HCT116 (cell line): ENCODE measurements around the gene PPP2R2D. TPM values are rescaled to one million over a fixed set of nuclear protein-coding genes. Genes with fewer than 3 reads are reported as not detected.

Experiments
- ATAC-seq: fragments of 200-7000 bp; cut with Tn5 transposase; 2 replicates; pipeline ENCODE4 v1.9.1; 2020; ENCODE audit warnings: mild to moderate bottlenecking, moderate library complexity
- BruUV-seq: library from RNA; stranded (reverse); fragments of 400-500 nt; replicated peaks from 2 replicates; lab custom pipeline; 2021; lab: Mats Ljungman, UMichigan
- CTCF ChIA-PET: fragments of 300-600 bp; sonication (Branson Sonifier 250); formaldehyde crosslinking; loops from one replicate; lab custom pipeline; 2021; ENCODE audit warnings: antibody characterized with exemption; lab: Charles Lee
- POLR2A ChIA-PET: fragments of 300-600, 350-600 bp; sonication (Branson Sonifier 250); formaldehyde crosslinking; loops from one replicate; lab custom pipeline; 2021; ENCODE audit warnings: antibody characterized with exemption; lab: Charles Lee
- RAD21 ChIA-PET, 2 experiments: fragments of 300-600 bp; sonication (Branson Sonifier 250); formaldehyde crosslinking; loops; one replicate each; lab custom pipeline; 2023; ENCODE audit warnings: low total read pairs in 2 of 2; ENCODE audit not compliant: uncharacterized antibody in 2 of 2, unreplicated experiment in 2 of 2, low non-redundant PET in 1 of 2; lab: Charles Lee
- DNase-seq: peaks from one replicate; pipeline ENCODE4 v3.0.0-alpha.2; 2010; ENCODE audit warnings: low read depth, low spot score
- H2AFZ ChIP-seq: fragments of 200-600 bp; shearing (Covaris generic), sonication (generic); 2 replicates; pipeline ENCODE4 v1.6.1; 2017; ENCODE audit warnings: low read depth, mixed run types, mixed read lengths, antibody characterized with exemption, low read length; ENCODE audit not compliant: poor library complexity, severe bottlenecking
- H3K27ac ChIP-seq: 2 replicates; pipeline ENCODE4 v1.5.1; 2012; ENCODE audit warnings: low read depth, low read length
- H3K27me3 ChIP-seq: fragments of 200-600 bp; sonication (generic); 2 replicates; pipeline ENCODE4 v1.6.1; 2016; ENCODE audit warnings: mixed run types, low read length, mixed read lengths; ENCODE audit not compliant: insufficient read depth
- H3K36me3 ChIP-seq, 2 experiments: fragments of 200-500 bp in 1 of 2; fragments of 200-600 bp in 1 of 2; sonication (Bioruptor generic) in 1 of 2; sonication (generic) in 1 of 2; 2 replicates each; pipeline versions ENCODE4 v1.5.1 to v1.6.1; 2014 to 2016; ENCODE audit warnings: low read length in 2 of 2, inconsistent platforms in 1 of 2, mixed read lengths in 1 of 2, mixed run types in 1 of 2; ENCODE audit not compliant: insufficient read depth in 2 of 2, control insufficient read depth in 1 of 2
- H3K4me1 ChIP-seq, 2 experiments: fragments of 200-600 bp in 1 of 2; sonication (generic) in 1 of 2; 2 replicates each; pipeline versions ENCODE4 v1.5.1 to v1.6.1; 2012 to 2017; ENCODE audit warnings: low read length in 2 of 2, inconsistent platforms in 1 of 2, mild to moderate bottlenecking in 1 of 2, mixed read lengths in 1 of 2, mixed run types in 1 of 2, moderate library complexity in 1 of 2; ENCODE audit not compliant: insufficient read depth in 2 of 2, control insufficient read depth in 1 of 2
- H3K4me2 ChIP-seq: fragments of 200-600 bp; sonication (generic); 2 replicates; pipeline ENCODE4 v1.6.1; 2017; ENCODE audit warnings: mixed run types, low read length, mixed read lengths
- H3K4me3 ChIP-seq, 2 experiments: fragments of 200-600 bp in 1 of 2; sonication (generic) in 1 of 2; replicated peaks in 1 of 2; 2 replicates each; pipeline ENCODE4 v1.5.1; 2011 to 2016; ENCODE audit warnings: low read length in 2 of 2, control low read depth in 1 of 2, low read depth in 1 of 2, mild to moderate bottlenecking in 1 of 2, mixed read lengths in 1 of 2, mixed run types in 1 of 2
- H3K79me2 ChIP-seq: fragments of 200-600 bp; sonication (generic); 2 replicates; pipeline ENCODE4 v1.6.1; 2017; ENCODE audit warnings: mild to moderate bottlenecking, mixed run types, low read length, moderate library complexity, mixed read lengths; ENCODE audit not compliant: insufficient read depth
- H3K9ac ChIP-seq: fragments of 200-600 bp; sonication (generic); 2 replicates; pipeline ENCODE4 v1.6.1; 2016; ENCODE audit warnings: low read length, mixed read lengths
- H3K9me2 ChIP-seq: fragments of 200-600 bp; sonication (generic), shearing (Covaris generic); 2 replicates; pipeline ENCODE4 v1.6.1; 2017; ENCODE audit warnings: mixed run types, mild to moderate bottlenecking, moderate library complexity; ENCODE audit not compliant: insufficient read depth
- H3K9me3 ChIP-seq, 2 experiments: fragments of 200-500 bp in 1 of 2; fragments of 200-600 bp in 1 of 2; sonication (Bioruptor generic) in 1 of 2; sonication (generic) in 1 of 2; 2 replicates each; pipeline ENCODE4 v1.6.1; 2014 to 2017; ENCODE audit warnings: low read length in 2 of 2, mixed read lengths in 2 of 2, inconsistent platforms in 1 of 2, low read depth in 1 of 2, mild to moderate bottlenecking in 1 of 2, mixed run types in 1 of 2, moderate library complexity in 1 of 2; ENCODE audit not compliant: control insufficient read depth in 1 of 2, insufficient read depth in 1 of 2
- H4K20me1 ChIP-seq: fragments of 200-600 bp; sonication (generic), shearing (Covaris generic); 2 replicates; pipeline ENCODE4 v1.6.1; 2017; ENCODE audit warnings: mixed run types, mild to moderate bottlenecking, moderate library complexity; ENCODE audit not compliant: insufficient read depth
- CEBPB ChIP-seq: IDR thresholded peaks from 2 replicates; pipeline ENCODE4 v1.6.1; 2012; ENCODE audit warnings: low read depth
- CTCF ChIP-seq, 3 experiments: fragments of 200-600 bp in 1 of 3; sonication (generic) in 1 of 3; IDR thresholded peaks in 2 of 3; conservative IDR thresholded peaks in 1 of 3; 2 replicates each; pipeline ENCODE4 v1.5.1; 2012 to 2017; ENCODE audit warnings: low read depth in 2 of 3, low read length in 2 of 3, antibody characterized with exemption in 1 of 3, borderline replicate concordance in 1 of 3, control low read depth in 1 of 3, mild to moderate bottlenecking in 1 of 3, mixed read lengths in 1 of 3, mixed run types in 1 of 3, moderate library complexity in 1 of 3; ENCODE audit not compliant: insufficient read depth in 1 of 3
- EZH2phosphoT487 ChIP-seq: fragments of 200-600 bp; IDR thresholded peaks from 2 replicates; pipeline ENCODE4 v1.6.1; 2018; ENCODE audit warnings: antibody characterized with exemption, borderline replicate concordance
- FOSL1 ChIP-seq: IDR thresholded peaks from 2 replicates; pipeline ENCODE4 v1.6.1; 2012; ENCODE audit warnings: low read depth
- POLR2A ChIP-seq: IDR thresholded peaks from 2 replicates; pipeline ENCODE4 v1.7.0; 2011; ENCODE audit warnings: borderline replicate concordance; ENCODE audit not compliant: insufficient read depth, insufficient read length; ENCODE audit errors: extremely low read depth
- POLR2AphosphoS5 ChIP-seq: IDR thresholded peaks from 2 replicates; pipeline ENCODE4 v1.6.1; 2011; ENCODE audit warnings: mild to moderate bottlenecking, low read depth, low read length, moderate library complexity
- RAD21 ChIP-seq: IDR thresholded peaks from 2 replicates; pipeline ENCODE4 v1.6.1; 2012; ENCODE audit warnings: low read depth, mild to moderate bottlenecking
- SIN3A ChIP-seq: IDR thresholded peaks from 2 replicates; pipeline ENCODE4 v1.6.1; 2012; ENCODE audit warnings: low read depth
- SP1 ChIP-seq: IDR thresholded peaks from 2 replicates; pipeline ENCODE4 v1.6.1; 2012; ENCODE audit warnings: low read depth
- SRF ChIP-seq: IDR thresholded peaks from 2 replicates; pipeline ENCODE4 v1.6.1; 2012; ENCODE audit warnings: low read depth
- TCF7L2 ChIP-seq: IDR thresholded peaks from 2 replicates; pipeline ENCODE4 v1.7.0; 2011; ENCODE audit warnings: borderline replicate concordance, inconsistent platforms; ENCODE audit not compliant: insufficient read depth, insufficient read length; ENCODE audit errors: extremely low read depth
- YY1 ChIP-seq: IDR thresholded peaks from 2 replicates; pipeline ENCODE4 v1.6.1; 2011; ENCODE audit warnings: low read length, low read depth, moderate library complexity, mild to moderate bottlenecking; ENCODE audit not compliant: insufficient replicate concordance; ENCODE audit errors: extremely low read depth
- ZBTB33 ChIP-seq: IDR thresholded peaks from 2 replicates; pipeline ENCODE4 v1.6.1; 2011; ENCODE audit warnings: mild to moderate bottlenecking, low read length, moderate library complexity; ENCODE audit not compliant: insufficient replicate concordance; ENCODE audit errors: extremely low read depth
- ZFX ChIP-seq: fragments of 450-650 bp; IDR thresholded peaks from 2 replicates; pipeline ENCODE4 v1.6.1; 2017
- ZNF274 ChIP-seq: fragments of 200-500 bp; sonication (Bioruptor generic); IDR thresholded peaks from 2 replicates; pipeline ENCODE4 v1.6.1; 2014; ENCODE audit warnings: mild to moderate bottlenecking, low read depth, low read length, inconsistent platforms
- intact Hi-C: fragments of 100-400 bp; cut with micrococcal nuclease; formaldehyde crosslinking; loops from 2 replicates; pipeline ENCODE4 v1.10.0; 2022
- total RNA-seq: library from RNA; stranded (reverse); gene quantifications from one replicate; pipeline ENCODE4 v1.2.1, GENCODE V29; 2021; ENCODE audit not compliant: unreplicated experiment

Gene PPP2R2D
- total RNA-seq, 1 experiment from 2014 or later, result 18.1 TPM

- no peak for TF ChIP-seq ZNF274
- peak; percentile 43; the same call in 1 of the 2 replicates for TF ChIP-seq SIN3A
- no peak for TF ChIP-seq CTCF (IDR thresholded peaks at IDR 0.05 in 2 of 3, conservative IDR thresholded peaks at IDR 0.05 in 1 of 3; ENCODE audit: borderline replicate concordance in 1 of 3, insufficient read depth in 1 of 3, low read depth in 2 of 3, low read length in 2 of 3)
- TF ChIP-seq ZFX, result no peak
- TF ChIP-seq RAD21, result peak; percentile 13; the same call in 1 of the 2 replicates
- no peak for TF ChIP-seq SRF
- TF ChIP-seq CEBPB, result peak; percentile 57
- TF ChIP-seq EZH2phosphoT487, result no peak
- TF ChIP-seq ZBTB33, result no peak
- TF ChIP-seq YY1, result no peak
- no peak for TF ChIP-seq POLR2AphosphoS5
Measured at GRCh38 chr10:131888186-131888604, 12.6 kb upstream of the PPP2R2D start (continued).

GRCh38 chr10:131889755-131890154 is 11.1 kb upstream of the PPP2R2D start:
- H3K4me3 ChIP-seq, result no peak overlapping the region
- H4K20me1 ChIP-seq, result no peaks in the 10 kb centered on the region
- H3K9ac ChIP-seq, result no peak overlapping the region
- no peak overlapping the region for H3K4me2 ChIP-seq
- TF ChIP-seq CTCF (IDR thresholded peaks at IDR 0.05 in 2 of 3, conservative IDR thresholded peaks at IDR 0.05 in 1 of 3; ENCODE audit: borderline replicate concordance in 1 of 3, insufficient read depth in 1 of 3, low read depth in 2 of 3, low read length in 2 of 3) (no peak), FOSL1 (no peak), TCF7L2 (no peak), SP1 (no peak), RAD21 (no peak), POLR2A (no peak)
- ChIA-PET RAD21 (no interaction called here), CTCF (no interaction called here), POLR2A (no interaction called here)
- no TSS peak for BruUV-seq
- no peaks in the 10 kb centered on the region for H3K9me3 ChIP-seq
- no peak overlapping the region for H3K27ac ChIP-seq
- ATAC-seq (no peak), DNase-seq (no peak)
- intact Hi-C loops, result no loop called here
- no peaks in the 10 kb centered on the region for H3K79me2 ChIP-seq
- no peaks in the 10 kb centered on the region for H3K9me2 ChIP-seq
- peaks cover 15 to 46% of the 10 kb centered on the region in 2 experiments for H3K4me1 ChIP-seq
- H2AFZ ChIP-seq, result no peak overlapping the region
- no peaks in the 10 kb centered on the region for H3K27me3 ChIP-seq
- H3K36me3 ChIP-seq, result no peaks in the 10 kb centered on the region
